BJ (cell line): ENCODE measurements around the gene GNG8. TPM values are rescaled to one million over a fixed set of nuclear protein-coding genes. Genes with fewer than 3 reads are reported as not detected.

Source experiments
- CTCF ChIA-PET: fragments of 350-600 bp; formaldehyde crosslinking; extraction: SDS; loops from one replicate; lab custom pipeline; 2021; ENCODE audit warnings: antibody characterized with exemption, inconsistent platforms; lab: Yijun Ruan, JAX
- POLR2A ChIA-PET: fragments of 300-600 bp; sonication (Branson Sonifier 250); formaldehyde crosslinking; extraction: SDS; loops from one replicate; lab custom pipeline; 2021; ENCODE audit warnings: antibody characterized with exemption; lab: Charles Lee
- DNase-seq: peaks from one replicate; pipeline ENCODE4 v3.0.0-alpha.2; 2011; ENCODE audit warnings: low read depth
- H3K27me3 ChIP-seq: 2 replicates; pipeline ENCODE4 v1.6.0; 2011; ENCODE audit warnings: low read length; ENCODE audit not compliant: control insufficient read depth, insufficient read depth
- H3K36me3 ChIP-seq: 2 replicates; pipeline ENCODE4 v1.5.1; 2011; ENCODE audit warnings: low read length; ENCODE audit not compliant: control insufficient read depth, insufficient read depth
- H3K4me3 ChIP-seq: 2 replicates; pipeline ENCODE4 v1.5.1; 2011; ENCODE audit warnings: low read depth, mild to moderate bottlenecking, control low read depth, low read length
- polyA minus RNA-seq: library from RNA; depleted of rRNA, polyadenylated mRNA; stranded (reverse); fragments of >200 nt; gene quantifications from 2 replicates; pipeline ENCODE4 v1.2.3, GENCODE V29; 2011; rRNA and poly(A)+ RNA removed
- polyA plus RNA-seq: library from polyadenylated mRNA; depleted of rRNA; stranded (reverse); fragments of >200 nt; gene quantifications from 2 replicates; pipeline ENCODE4 v1.2.3, GENCODE V29; 2011; rRNA removed
- TF ChIP-seq, protein P1 (sequence below): IDR thresholded peaks from 2 replicates; pipeline ENCODE4 v1.5.1; 2011; ENCODE audit warnings: low read depth, mild to moderate bottlenecking, control low read depth, inconsistent platforms, low read length, moderate library complexity; ENCODE audit not compliant: insufficient read depth

Gene GNG8
- polyA plus RNA-seq = not detected in 2 replicates
- polyA minus RNA-seq = not detected in 2 replicates

GRCh38 chr19:46635920-46636761 is at the start of gene GNG8:
GNG8 (minus strand) TSS chr19:46636202; CDS start chr19:46634682, 1,520 bp downstream.
- Histone ChIP-seq H3K36me3 (no peaks in the 10 kb centered on the region), H3K27me3 (no peaks in the 10 kb centered on the region), H3K4me3 (no peak within 1 kb of the TSS)
- no peak for DNase-seq
- TF ChIP-seq, protein P1, sequence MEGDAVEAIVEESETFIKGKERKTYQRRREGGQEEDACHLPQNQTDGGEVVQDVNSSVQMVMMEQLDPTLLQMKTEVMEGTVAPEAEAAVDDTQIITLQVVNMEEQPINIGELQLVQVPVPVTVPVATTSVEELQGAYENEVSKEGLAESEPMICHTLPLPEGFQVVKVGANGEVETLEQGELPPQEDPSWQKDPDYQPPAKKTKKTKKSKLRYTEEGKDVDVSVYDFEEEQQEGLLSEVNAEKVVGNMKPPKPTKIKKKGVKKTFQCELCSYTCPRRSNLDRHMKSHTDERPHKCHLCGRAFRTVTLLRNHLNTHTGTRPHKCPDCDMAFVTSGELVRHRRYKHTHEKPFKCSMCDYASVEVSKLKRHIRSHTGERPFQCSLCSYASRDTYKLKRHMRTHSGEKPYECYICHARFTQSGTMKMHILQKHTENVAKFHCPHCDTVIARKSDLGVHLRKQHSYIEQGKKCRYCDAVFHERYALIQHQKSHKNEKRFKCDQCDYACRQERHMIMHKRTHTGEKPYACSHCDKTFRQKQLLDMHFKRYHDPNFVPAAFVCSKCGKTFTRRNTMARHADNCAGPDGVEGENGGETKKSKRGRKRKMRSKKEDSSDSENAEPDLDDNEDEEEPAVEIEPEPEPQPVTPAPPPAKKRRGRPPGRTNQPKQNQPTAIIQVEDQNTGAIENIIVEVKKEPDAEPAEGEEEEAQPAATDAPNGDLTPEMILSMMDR = no peak
- ChIA-PET CTCF (interaction anchor here (1.0 to 3.5 kb wide), 4 partner anchors 21 to 36 kb away, joined by 3 to 30 read pairs (median 5); partner anchors contain the start of gene DACT3), POLR2A (no interaction called here)

GRCh38 chr19:46685189-46685588 is 49.2 kb upstream of the GNG8 start:
- peaks cover 19% of the 10 kb centered on the region for H3K36me3 ChIP-seq

DNA sequence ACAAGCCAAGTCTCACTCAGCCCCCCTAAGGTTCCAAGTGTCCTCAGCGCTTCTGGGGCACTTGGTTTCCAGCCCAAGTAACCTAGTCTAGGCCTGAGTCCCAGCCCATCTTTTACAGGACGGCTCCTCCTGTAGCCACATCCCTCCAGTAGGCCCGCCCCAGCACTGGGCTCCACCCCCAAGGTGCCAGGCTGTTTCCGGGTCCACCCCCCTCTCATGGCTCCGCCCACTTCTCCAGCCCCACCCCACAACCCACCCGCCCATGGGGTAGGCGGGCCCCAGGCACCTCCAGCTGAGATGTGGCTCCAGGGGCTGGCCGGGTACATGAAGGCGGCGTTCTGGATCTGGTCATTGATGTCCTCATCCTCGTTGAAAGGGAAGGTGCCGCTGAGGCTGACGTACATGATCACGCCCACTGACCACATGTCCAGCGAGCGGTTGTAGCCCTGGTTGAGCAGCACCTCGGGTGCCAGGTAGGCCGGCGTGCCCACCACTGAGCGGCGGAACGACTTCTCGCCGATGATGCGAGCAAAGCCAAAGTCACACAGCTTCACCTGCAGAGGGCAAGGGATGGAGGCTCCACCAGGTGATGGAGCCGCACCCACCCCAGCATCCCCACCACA is 42.2 kb upstream of the GNG8 start:
- no peak overlapping the region for H3K4me3 ChIP-seq
- DNase-seq = no peak
- ChIA-PET CTCF (interaction anchor here (1.2 to 1.3 kb wide), 2 partner anchors 16 to 27 kb away, joined by 3 read pairs; no protein-coding TSS in a partner anchor), POLR2A (no interaction called here)
- peaks cover 31% of the 10 kb centered on the region for H3K36me3 ChIP-seq
- TF ChIP-seq, protein P1 = no peak
- H3K27me3 ChIP-seq = no peaks in the 10 kb centered on the region

More at GRCh38 chr19:46685189-46685588, 49.2 kb upstream of the GNG8 start:
- TF ChIP-seq, protein P1 = no peak
- CTCF ChIA-PET = interaction anchor here (0.8 to 1.9 kb wide), 2 partner anchors 20 to 23 kb away, joined by 3 to 6 read pairs; no protein-coding TSS in a partner anchor
- no peaks in the 10 kb centered on the region for H3K27me3 ChIP-seq
- H3K4me3 ChIP-seq = no peak overlapping the region
- DNase-seq = no peak
- POLR2A ChIA-PET = interaction anchor here (0.6 kb wide), 1 partner anchor 277 kb away, joined by 7 read pairs; no protein-coding TSS in a partner anchor

GRCh38 chr19:46674416-46675178 is 38.6 kb upstream of the GNG8 start:
- Histone ChIP-seq H3K36me3 (peaks cover 28% of the 10 kb centered on the region), H3K4me3 (no peak overlapping the region), H3K27me3 (no peaks in the 10 kb centered on the region)
- DNase-seq = no peak
- TF ChIP-seq, protein P1 = no peak
- POLR2A ChIA-PET = no interaction called here
- CTCF ChIA-PET = interaction anchor here (0.6 to 1.3 kb wide), 2 partner anchors 12 to 295 kb away, joined by 3 to 4 read pairs; no protein-coding TSS in a partner anchor
